Activated CD8-positive, alpha-beta T cell treated with anti-CD3 and anti-CD28 coated beads for 36 hours (primary cell): Measurements from ENCODE around the gene APIP. TPM values are rescaled to one million over a fixed set of nuclear protein-coding genes. Genes with fewer than 3 reads are reported as not detected.

Experiments used
- ATAC-seq: fragments of 200-7000 bp; cut with Tn5 transposase; one replicate; pipeline ENCODE4 v1.10.0; 2021; ENCODE audit warnings: mild to moderate bottlenecking, moderate library complexity
- CTCF ChIA-PET: fragments of 350-600 bp; sonication (Branson Sonifier 250); formaldehyde crosslinking; loops from one replicate; lab custom pipeline; 2021; ENCODE audit warnings: antibody characterized with exemption; lab: Charles Lee
- POLR2A ChIA-PET: fragments of 350-600 bp; sonication (Branson Sonifier 250); formaldehyde crosslinking; loops from one replicate; lab custom pipeline; 2021; ENCODE audit warnings: antibody characterized with exemption; lab: Charles Lee
- DNase-seq: peaks from one replicate; pipeline ENCODE4 v3.0.0-alpha.2; 2020
- H3K27ac Mint-ChIP-seq: one replicate; pipeline ENCODE4 v1.8.0; 2021; ENCODE audit warnings: mild to moderate bottlenecking, mixed read lengths
- H3K27me3 Mint-ChIP-seq: one replicate; pipeline ENCODE4 v1.8.0; 2021; ENCODE audit warnings: mixed read lengths
- H3K36me3 Mint-ChIP-seq: one replicate; pipeline ENCODE4 v1.8.0; 2021; ENCODE audit warnings: low read depth, mixed read lengths
- H3K4me1 Mint-ChIP-seq: one replicate; pipeline ENCODE4 v1.8.0; 2021; ENCODE audit warnings: low read depth, mixed read lengths
- H3K4me3 Mint-ChIP-seq: one replicate; pipeline ENCODE4 v1.8.0; 2021; ENCODE audit warnings: mild to moderate bottlenecking, moderate library complexity, mixed read lengths
- H3K9me3 Mint-ChIP-seq: one replicate; pipeline ENCODE4 v1.8.0; 2021; ENCODE audit warnings: mixed read lengths
- CTCF ChIP-seq: fragments of 200-600 bp; IDR thresholded peaks from one replicate; pipeline ENCODE4 v1.8.0; 2022; ENCODE audit warnings: antibody characterized with exemption, mild to moderate bottlenecking
- intact Hi-C: fragments of 100-400 bp; cut with micrococcal nuclease; formaldehyde crosslinking; loops from one replicate; pipeline ENCODE4 v1.10.0; 2022
- microRNA-seq: library from miRNA; unstranded; fragments of <30 nt; microRNA quantifications from one replicate; pipeline ENCODE4 v1.2.0, GENCODE V29; 2022; ENCODE audit warnings: borderline microRNAs expressed, borderline replicate concordance
- total RNA-seq, 2 experiments: library from RNA; stranded (reverse); gene quantifications; one replicate each; pipeline ENCODE4 v1.2.3, GENCODE V29; 2021

The APIP gene
- total RNA-seq, 2 experiments from 2014 or later = 34.4 to 39.0 TPM

DNA sequence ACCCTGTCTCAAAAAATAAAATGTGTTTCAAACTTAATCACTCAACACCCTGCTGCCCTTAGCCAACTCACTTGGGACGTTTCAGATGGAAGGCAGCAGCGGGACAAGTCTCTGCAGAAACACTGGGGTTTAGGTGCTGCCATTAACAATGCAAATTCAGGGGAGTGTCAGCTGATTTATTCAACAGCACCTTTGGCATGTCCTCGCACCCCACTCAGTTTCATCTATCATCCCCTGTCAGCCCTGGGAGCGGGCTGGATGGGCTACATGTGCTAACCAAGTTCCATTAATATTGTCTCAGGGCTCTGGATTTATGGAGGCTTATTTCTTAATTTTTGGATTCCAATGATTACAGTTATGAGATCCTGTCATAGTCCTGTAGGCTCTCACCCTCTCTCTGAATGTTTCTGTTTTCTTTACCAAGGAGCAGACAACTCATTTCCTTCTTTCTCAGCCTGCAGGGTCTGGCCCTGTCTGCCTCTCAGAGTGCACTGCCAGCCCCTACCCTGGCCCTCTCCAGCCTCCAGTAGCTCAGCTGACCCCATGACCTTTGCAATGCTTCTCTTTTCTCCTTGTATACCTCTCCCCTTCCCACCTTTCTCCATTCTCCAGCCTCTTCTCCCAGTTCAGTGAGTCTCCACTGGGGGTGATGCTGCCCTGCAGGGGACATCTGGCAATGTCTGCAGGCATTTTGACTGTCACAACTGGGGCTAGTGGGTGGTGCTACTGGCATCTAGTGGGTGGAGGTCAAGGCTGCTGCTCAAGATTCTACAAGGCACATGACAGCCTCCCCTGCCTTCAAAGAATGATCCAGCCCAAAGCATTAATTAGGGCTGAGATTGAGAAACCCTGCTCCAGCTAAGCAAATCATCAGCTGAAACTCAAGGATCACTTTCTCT lies 79.0 kb downstream of the APIP start:
- H3K4me3 Mint-ChIP-seq = no peak overlapping the region
- no peaks in the 10 kb centered on the region for H3K4me1 Mint-ChIP-seq
- H3K27ac Mint-ChIP-seq = no peak overlapping the region
- POLR2A ChIA-PET = no interaction called here
- no peak for TF ChIP-seq CTCF
- DNase-seq (no peak), ATAC-seq (no peak)
- intact Hi-C loops = no loop called here
- peaks cover 16% of the 10 kb centered on the region for H3K27me3 Mint-ChIP-seq
- no peaks in the 10 kb centered on the region for H3K36me3 Mint-ChIP-seq
- CTCF ChIA-PET = no interaction called here
- no peaks in the 10 kb centered on the region for H3K9me3 Mint-ChIP-seq

- no peaks in the 10 kb centered on the region for H3K36me3 Mint-ChIP-seq
- intact Hi-C loops = no loop called here
- POLR2A ChIA-PET = no interaction called here
- no peak overlapping the region for H3K4me3 Mint-ChIP-seq
- H3K27ac Mint-ChIP-seq = no peak overlapping the region
- DNase-seq = no peak
- CTCF ChIA-PET = interaction anchor here (1.3 to 1.4 kb wide), 2 partner anchors 10 to 43 kb away, joined by 3 read pairs; no protein-coding TSS in a partner anchor
- no peak for TF ChIP-seq CTCF
- H3K4me1 Mint-ChIP-seq = no peaks in the 10 kb centered on the region
- no peak for ATAC-seq
- H3K9me3 Mint-ChIP-seq = no peaks in the 10 kb centered on the region
- peaks cover 13% of the 10 kb centered on the region for H3K27me3 Mint-ChIP-seq
These were observed 82.6 kb downstream of the APIP start for GRCh38 chr11:34833602-34834001.

Small RNAs within 50 kb of the gene (microRNA-seq; reads per million reads assigned to microRNA genes)
- 1.2 reads per million for gene MIR1343

Other genes starting within 250 kb of the APIP start
- 10 to 100 TPM; 37.1 to 37.4 TPM for gene PDHX, start 239 bp upstream of the APIP start, total RNA-seq
- gene CD44, start 222.8 kb upstream of the APIP start, total RNA-seq = 100 to 1,000 TPM; 363 to 373 TPM